ENCODE data around the gene FRY.

DNA sequence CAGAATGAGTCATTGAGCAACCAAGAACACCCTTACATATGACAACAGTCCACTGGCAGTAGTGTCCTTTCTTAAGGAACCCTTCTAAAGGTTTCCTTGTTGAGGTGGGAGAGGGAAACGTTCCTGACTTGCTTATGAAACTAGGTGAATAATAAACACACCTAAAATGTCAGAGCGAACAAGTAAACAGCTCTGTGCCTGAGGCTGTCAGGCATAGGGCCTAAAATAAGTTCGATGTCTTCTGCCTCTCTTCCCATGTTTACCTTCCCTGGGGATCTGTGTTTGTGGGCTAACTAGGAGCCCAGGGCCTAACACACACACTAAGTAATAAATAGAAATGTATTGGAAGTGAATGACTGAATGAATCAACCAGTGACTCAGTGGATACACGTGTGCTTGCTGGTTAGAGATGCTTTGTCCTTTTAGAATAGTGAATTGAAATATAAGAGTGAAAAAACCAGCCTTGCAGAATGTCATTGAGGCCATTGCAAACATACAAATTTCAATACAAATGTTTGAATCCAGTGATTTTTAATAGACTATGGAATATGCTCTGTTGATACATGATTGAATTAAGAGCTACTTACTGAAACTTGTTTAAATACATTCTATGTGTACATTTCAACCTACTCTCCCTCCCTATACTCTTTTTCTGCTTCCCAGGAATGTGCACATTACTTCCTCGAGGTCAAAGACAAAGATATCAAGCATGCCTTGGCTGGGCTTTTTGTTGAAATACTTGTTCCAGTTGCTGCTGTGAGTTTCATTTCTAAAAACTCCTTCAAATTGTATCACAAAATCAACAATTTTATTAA, 102.9 kb downstream of the FRY start:
- no peak for TF ChIP-seq POLR2AphosphoS5 (IDR thresholded peaks at IDR 0.05; ENCODE audit: borderline replicate concordance, low read depth, low read length)
- TF ChIP-seq EZH2 (IDR thresholded peaks at IDR 0.05), result no peak
- no peak for TF ChIP-seq FOXP2 (optimal IDR thresholded peaks at IDR 0.05; ENCODE audit: control extremely low read depth, extremely low read length, insufficient read depth)
